OCI-LY1 (cell line): ENCODE results near the gene CIAO2A.

Source experiments
- EZH2 ChIP-seq: fragments of 200-600 bp; sonication (generic), shearing (Covaris generic); IDR thresholded peaks from 2 replicates; pipeline ENCODE4 v1.8.0; 2017; ENCODE audit warnings: borderline replicate concordance, mixed run types, mild to moderate bottlenecking, antibody characterized with exemption, low read length, moderate library complexity, mixed read lengths
- TF ChIP-seq, protein P1 (sequence below): fragments of 200-600 bp; sonication (generic), shearing (Covaris generic); IDR thresholded peaks from 2 replicates; pipeline ENCODE4 v1.5.1; 2017; ENCODE audit warnings: mild to moderate bottlenecking, antibody characterized with exemption, low read length, moderate library complexity, mixed read lengths

DNA sequence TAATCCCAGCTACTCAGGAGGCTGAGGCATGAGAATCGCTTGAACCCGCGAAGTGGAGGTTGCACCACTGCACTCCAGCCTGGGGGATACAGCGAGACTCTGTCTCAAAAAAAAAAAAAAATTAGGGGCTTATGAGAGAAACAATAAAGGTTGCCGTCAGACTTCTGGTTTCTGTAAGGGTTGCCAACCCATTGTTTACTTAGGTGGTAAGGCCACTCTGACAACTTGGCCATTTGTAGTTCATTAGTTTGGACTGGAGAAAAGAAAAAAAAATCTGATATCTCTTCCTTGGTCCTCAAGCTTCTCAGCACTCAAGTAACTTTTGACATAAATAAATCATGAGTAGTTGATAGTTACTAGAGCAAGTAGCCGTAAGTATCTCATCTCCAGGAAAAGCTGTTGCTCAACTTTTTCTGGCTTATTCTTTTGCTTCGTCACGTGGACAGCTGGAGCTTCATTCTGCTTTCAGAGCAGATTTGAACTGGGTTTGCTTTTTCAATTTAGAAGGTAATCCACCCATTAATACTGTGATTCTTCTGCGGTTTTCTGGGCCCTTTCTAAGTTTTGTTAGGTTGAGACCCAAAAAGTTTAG, 11.6 kb upstream of the CIAO2A start:
- no peak for TF ChIP-seq EZH2
- TF ChIP-seq, protein P1, sequence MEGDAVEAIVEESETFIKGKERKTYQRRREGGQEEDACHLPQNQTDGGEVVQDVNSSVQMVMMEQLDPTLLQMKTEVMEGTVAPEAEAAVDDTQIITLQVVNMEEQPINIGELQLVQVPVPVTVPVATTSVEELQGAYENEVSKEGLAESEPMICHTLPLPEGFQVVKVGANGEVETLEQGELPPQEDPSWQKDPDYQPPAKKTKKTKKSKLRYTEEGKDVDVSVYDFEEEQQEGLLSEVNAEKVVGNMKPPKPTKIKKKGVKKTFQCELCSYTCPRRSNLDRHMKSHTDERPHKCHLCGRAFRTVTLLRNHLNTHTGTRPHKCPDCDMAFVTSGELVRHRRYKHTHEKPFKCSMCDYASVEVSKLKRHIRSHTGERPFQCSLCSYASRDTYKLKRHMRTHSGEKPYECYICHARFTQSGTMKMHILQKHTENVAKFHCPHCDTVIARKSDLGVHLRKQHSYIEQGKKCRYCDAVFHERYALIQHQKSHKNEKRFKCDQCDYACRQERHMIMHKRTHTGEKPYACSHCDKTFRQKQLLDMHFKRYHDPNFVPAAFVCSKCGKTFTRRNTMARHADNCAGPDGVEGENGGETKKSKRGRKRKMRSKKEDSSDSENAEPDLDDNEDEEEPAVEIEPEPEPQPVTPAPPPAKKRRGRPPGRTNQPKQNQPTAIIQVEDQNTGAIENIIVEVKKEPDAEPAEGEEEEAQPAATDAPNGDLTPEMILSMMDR: no peak
